NCI-H146 treated with DMSO at 0.1 percent for 48 hours (cell line): ENCODE results near the gene ANO8.
A peak's percentile ranks its signal among the peaks of the same experiment; 100 is the strongest.
"Not testable (repeated sequence)": the region's sequence is repeated elsewhere in the genome, so short reads cannot be mapped to it uniquely, and the experiment has no call there.

Experiments
- DNase-seq: peaks from one replicate; lab custom pipeline; 2025; ENCODE audit not compliant: unreplicated experiment; lab: John Stamatoyannopoulos, UW

The ANO8 gene

DNA sequence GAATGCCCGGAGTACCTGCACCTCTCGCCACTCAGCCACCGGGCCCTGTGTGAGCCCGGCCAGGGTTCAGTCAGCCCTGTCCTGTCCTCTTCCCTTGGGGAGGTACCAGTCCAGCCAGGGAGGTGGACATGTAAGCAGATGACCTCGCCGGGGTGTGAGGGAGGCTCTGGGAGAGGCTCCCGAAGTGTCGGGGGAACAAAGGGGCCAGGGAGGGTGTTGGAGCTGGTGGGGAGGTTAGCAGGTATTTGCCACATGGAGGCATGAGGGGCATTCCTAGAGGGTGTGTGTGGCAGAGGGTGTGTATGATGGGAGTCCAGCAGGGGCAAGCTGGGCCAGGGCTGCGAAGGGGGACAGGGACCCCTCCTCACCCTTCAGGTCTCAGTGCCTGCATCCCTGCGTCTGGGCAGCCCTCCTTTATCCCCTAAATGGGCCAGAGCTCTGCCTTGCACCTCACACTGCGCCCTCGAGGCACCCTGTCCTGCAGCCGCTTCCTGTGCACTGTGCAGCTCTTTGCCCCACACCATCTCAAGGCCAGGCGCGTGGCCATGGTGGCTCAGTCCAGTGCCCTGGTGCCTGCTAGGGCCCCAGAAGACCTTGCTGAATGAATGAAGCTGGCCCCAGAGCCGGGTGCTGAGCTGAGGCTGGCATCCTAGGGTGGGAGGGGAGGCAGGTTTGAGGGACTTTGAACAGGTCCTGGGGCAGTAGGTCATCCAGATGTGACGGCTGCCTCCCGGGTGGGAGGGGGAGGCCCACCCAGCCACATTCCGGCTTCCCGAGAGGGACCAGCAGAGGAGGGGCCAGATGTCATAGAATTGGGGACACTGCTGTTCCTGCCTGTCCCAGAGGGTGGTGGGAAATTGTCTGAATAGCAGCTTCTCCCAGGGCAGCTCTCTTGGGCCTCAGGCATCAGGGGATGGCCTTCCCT lies 22.2 kb downstream of the ANO8 start:
- no peak for DNase-seq

DNA sequence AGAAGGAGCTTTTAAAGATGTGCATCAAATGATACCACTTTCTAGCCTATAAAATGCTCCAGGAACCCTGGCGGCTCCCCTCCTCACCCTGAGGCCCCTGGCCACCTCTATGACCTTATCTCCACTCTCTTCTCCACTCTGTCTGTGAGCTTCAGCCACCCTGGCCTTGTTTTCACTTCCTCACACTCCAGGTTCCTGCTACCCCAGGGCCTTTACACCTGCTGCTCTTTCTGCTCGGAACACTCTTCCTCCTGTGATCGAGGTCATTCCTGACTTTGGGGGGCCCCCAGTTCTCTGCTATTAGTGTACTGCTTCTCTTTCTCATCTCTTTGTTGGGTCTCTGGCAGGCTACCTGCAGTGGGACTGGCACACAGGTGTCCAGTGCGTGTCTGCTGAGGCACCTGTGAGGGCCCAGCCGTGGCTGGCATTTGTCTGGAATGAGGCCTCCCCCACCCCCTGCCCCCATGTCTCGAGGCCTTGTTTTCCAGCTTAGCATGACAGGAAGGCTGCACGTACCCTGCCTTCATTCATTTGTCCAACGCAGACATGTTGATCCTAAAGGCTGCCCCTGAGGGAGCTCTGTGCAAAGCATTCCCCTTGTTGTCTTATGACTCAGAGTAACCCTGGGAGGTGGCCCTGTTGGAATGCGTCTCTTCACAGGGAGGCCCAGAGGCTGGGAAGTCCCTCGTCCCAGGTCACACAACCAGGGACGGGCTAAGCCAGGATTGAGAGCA lies 23.0 kb downstream of the ANO8 start:
- no peak for DNase-seq

DNA sequence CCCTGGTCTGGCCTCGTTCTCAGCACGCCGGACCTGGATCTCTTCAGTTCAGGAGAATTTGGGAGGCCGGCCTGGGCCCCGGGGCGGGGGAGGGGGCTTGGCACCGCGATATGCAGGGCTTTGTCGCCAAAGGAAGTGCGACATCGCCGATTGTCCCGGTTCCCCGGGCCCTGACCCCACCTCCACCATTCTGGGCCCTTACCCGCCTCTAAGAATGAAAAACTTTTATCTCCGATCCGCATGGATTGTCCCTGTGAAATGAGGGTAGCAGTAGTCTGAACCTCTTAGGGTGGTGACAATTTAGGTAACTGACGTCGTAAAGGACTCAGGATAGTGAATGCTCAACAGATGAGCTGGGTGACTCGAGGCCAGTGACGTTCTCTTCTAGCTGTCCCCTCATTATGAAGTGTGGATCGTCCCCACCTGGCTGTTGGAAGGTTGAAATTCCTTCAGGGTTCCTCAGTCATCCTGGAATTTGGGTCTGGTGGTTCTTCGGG lies 24.6 kb downstream of the ANO8 start:
- no peak for DNase-seq

DNA sequence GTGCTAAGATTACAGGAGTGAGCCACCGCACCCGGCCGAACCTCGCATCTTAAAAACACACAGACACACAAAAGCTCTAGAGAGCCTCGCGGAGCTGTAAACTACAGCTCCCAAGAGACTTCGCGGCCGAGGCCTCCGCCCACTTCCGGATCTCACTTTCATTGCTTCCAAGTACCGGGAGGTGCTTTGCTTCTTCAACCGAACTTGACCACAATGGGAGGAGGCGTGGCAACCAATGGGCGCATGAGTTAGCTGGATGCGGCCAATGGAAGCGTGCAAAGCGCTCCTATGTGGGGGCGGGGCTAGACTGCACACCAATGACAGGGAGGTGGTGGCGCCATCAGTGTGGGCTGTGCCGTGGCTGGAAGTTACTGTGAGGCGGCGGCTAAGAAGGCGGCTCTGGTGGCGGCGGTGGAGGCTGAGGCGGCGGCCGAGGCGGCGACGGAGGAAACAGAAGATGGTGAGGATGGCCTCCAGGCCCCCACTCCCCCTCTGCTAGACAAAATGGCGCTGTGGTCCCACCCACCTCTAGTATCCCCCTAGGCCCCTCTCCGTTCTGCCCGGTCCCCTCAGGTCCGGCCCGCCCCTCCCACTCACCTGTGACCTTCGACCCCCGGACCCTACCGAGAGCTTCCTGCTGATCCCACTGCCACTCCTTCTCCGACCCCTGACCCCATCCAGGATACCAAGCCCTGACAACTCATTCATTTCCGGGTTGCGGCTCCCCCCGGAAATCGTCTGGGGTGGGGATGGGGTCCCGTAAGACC lies 25.3 kb downstream of the ANO8 start, which contains the start of gene DDA1:
DDA1 (plus strand) TSS at position 366 of the 767 bp plus-strand sequence; CDS start at position 458, 92 bp downstream.
- peak; percentile 99 for DNase-seq

DNA sequence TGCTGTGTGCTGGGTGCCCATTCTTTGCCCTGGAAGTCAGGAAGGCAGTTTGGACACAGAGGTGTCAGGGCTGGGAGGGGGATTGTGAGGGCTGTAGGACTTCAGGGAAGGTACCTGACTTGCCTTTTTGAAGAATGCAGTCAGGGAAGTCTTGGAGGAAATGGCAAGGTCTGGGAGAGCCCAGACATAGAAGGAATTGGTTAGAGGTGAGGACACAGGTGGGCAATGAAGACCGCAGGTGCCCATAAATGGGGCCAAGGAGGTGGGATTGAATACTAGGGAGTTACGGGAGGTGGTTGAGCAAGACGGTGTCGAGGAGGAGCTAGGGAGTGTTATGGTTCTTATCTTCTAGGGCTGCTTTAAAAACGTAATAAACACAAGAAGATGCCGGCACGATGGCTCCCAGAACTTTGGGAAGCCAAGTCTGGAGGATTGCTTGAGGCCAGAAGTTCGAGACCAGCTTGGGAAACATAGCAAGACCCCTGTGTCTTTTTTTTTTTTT lies 26.7 kb downstream of the ANO8 start:
- DNase-seq, result no peak

DNA sequence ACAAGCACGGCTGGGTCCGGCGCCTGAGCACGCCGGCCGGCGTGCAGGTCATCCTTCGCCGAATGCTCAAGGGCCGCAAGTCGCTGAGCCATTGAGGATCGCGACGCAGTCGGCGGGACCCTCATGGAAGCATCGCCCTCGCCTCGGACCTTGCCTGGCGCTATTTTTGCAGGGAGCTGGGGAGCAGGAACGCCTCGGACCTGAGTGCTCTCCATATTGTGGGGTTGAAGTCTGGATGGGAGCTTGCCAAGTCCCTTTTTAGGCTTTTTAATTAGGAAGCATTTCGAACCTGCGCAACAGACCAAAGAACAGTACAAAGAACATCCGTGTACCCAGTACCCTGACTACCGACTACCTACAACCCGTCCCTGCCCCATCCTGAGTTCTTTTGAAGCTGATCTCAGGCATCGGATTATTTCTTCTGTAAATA lies 28.4 kb downstream of the ANO8 start:
- DNase-seq, result no peak

DNA sequence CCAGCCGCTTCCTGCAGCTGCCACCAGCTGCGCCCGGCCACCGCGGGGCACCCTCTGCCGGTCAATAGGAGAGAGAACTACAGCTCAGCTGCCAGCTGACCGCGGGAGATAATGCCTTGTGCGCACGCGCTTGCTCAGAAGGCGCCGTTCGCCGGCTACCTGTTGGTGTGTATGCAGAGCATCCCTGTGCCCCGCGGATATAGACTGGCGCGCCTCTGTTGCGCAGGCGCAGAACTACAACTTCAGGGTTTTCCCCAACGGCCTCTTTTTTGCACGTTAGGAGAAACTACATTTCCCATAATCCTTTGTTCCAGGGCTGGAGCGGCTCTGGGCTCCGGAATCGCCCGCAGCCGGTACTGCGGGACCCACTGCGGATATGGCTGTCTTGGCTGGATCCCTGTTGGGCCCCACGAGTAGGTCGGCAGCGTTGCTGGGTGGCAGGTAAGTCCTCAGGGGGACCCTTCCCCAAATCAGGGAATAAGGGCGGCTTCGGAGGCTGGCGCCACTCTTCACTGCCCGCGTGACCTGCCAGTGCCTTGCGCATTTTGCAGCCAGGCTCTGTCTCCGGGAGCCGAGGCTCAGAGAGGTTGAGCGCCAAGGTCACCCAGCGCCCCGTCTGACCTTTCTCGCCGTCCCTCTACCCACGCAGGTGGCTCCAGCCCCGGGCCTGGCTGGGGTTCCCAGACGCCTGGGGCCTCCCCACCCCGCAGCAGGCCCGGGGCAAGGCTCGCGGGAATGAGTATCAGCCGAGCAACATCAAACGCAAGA lies 29.0 kb downstream of the ANO8 start, which contains the start of gene MRPL34:
MRPL34 (plus strand) TSS at position 356 of the 768 bp plus-strand sequence; CDS start at position 377, 21 bp downstream.
- peak; percentile 99 for DNase-seq

DNA sequence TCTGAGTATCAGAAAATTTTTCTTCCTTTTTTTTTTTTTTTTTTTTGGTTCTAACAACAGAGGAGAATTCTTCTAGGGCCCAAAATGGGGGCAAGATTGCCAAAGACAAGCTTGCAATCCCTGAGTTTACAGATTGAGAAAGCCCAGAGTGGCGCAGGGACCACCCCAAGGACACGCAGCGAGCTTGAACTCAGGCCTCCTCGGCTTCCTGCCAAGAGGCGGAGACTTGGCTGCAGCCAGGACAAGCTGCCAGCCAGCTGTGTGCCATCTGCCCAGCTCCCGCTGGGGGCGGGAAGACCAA lies 29.5 kb downstream of the ANO8 start:
- DNase-seq, result no peak

DNA sequence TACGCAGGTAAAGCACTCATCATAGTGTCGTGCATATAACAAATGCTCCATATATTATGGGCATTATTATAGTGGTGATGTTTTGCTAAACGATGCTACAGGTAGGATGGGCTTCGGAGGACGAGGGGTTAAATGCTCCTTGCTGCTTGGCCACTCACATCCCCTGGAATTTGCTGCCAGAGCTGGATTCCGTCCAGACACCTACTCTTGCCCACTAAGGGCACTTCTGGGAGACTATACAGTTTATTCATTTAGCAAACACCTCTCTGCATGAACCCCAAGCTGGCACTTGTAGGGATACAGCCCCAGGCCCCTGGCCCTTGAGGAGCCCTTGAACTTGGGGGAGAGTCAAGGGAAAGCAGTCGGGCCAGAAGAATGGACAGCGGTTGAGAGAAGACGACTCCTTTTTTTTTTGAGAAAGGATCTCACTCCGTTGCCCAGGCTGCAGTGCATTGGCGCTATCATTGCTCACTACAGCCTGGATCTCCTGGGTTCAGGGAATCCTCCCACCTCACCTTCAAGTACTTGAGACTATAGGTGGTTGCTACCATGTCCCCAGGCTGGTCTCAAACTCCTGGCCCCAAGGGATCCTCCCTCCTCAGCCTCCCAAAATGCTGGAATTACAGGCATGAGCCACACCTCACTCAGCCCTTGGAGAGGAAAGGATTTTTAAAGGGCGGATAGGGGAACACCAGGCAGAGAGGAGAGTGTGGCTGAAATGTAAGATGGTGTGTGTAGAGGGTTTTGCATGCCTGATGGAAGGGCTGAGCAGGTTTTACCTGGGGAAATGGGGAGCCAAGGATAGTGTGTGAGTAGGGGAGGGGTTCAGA lies 30.1 kb downstream of the ANO8 start:
- DNase-seq, result no peak

DNA sequence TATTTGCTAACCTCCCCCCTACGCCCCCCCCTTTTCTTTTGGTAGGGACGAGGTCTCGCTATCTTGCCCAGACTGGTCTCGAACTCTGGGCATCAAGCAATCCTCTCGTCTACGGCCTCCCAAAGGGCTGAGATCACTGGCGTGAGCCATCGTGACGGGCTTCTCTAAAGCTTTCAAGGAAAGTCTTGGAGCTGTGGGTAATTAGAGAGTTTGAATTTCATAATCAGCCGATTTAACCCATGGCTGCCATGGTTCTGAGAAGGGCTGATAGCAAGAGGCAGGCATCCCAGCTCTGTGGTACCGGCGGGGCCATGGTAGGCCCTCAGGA lies 30.8 kb downstream of the ANO8 start:
- DNase-seq, result no peak

DNA sequence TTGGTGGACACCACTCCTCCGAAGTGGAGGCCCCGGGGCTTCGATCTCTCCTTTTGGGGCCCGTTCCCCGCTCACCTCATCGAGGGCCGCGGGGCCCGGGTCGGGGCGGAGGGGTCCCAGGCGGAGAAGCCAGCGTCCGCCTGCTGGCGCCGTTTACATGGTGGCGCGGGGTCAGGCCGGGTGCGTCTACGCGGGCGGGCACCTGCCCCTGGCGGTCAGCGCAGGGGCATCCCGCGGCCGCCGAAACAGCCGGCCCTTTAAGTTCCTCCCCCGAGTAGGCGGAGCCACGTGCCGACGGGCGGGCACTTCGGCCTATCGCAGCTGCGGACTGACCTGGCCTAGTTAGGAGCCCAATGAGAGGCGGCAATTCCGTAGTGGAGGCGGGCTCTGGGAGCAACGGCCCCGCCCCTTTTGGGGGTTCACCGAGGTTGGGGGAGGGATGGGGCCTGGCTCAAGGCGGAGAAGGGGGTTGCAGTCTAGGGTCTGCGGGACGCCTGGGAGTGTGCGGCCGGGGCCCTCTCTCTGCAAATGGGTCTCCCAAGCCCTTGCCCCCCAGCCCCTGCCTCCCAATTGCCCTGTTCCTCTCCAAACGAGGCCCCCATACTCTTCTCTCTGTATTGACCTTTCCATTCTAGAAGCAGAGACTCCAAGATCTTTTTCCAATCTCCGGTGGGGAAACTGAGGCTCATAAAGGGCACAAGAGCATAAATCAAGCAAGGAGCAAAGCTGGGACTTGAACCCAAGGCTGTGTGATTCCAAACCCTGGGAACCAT lies 31.3 kb downstream of the ANO8 start, which contains the start of gene ABHD8:
ABHD8 (minus strand) TSS at position 259 of the 773 bp plus-strand sequence. CDS start 1,809 bp downstream, outside the sequence.
- DNase-seq, result peak; percentile 92

DNA sequence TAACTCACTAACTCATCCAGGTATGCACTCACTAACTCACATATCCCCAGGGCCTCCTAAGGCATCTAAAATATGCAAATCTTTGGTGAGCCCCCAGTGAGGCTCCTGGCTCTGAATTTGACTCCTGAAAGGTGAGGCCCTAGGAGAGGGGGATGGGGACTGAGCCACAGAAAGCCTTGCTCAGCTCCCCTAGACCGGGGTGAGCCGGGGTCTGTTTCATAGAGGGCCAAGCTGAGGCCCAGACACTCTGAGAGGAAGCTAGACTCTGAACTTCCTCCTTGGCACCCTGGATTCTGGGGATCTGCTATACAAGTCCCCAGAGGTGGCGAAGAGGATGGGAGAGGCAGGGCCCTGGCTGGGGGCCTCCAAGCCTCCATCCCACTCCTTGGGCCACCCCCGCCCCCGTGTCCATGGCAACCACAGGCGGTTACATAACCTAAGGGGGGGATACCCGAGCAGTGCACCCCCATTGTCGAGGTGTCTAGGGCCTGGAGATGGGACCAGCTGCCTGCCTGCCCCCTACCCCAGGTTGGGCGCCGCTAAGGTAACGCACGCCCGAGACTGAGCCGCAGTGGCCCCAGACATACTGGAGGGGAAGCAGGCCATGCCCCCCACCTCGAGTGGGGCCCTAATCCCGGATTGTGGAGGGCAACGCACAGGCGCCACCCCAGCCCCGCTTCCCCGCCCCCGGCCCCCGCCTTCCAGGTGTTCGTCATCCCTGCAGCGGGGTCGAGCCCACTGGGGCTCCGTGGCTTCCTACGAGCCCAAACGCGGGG lies 32.1 kb downstream of the ANO8 start:
- no peak for DNase-seq

DNA sequence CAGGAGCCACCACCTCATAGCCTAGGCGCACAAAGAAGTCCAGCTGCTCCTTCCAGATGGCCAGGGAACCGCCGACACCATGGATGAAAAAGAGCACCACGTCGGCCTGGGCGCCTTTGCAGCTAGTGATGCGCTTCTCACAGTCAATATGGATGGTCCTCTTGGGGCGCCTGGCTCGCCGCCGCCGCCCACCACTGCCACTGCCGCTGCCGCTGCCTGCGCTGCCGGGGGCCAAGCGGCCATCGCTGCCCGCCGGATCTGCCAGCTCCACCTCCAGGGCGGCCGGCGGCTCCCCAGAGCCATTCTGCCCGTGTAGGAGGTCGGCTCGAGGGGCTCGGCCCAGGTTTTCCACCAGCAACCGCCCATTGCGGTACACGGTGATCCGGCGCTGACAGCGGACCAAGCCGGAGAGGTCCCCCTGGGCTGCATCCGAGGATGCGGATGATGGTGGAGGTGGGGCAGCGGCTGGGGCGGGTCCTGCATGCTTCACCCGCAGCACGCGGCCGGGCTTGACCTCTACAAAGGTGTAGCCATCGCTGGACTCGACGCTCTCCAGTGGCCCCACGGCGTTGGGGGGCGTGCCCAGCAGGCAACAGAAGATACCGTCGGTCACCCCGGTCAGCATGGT lies 33.5 kb downstream of the ANO8 start:
- DNase-seq, result no peak

DNA sequence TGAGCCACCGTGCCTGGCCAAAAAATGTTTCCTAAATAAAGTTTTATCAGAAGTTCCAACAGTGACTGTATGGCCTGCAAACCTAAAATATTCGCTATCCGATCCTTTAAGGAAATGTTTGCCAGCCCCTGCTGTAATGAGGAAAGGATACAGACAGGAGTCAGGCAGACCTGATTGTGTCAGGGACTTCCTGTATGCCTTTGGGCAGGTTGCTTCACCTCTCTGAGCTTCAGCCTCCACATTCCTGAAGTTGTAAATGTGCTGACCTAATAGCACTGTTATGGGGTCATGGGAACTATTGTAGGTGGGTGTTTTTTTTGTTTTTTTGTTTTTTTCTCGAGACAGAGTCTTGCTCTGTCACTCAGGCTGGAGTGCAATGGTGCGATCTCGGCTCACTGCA lies 37.7 kb downstream of the ANO8 start:
- no peak for DNase-seq

DNA sequence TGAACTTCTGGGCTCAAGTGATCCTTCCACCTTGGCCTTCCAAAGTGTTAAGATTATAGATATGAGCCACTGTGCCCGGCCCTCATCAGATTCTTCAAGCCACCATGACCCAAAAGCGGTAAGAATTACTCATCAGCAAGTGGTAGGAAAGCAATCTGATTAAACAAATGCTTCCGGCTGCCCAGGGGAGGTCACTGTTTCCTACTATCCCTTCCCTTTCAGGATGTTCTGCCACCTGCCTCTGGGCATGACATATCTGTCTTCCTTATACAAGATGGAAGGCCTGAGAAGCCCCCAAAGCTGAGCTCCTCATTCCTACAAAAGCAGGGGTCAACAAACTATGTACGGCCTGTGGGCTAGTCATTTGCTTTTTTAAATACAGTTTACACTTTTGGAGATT lies 38.4 kb downstream of the ANO8 start:
- DNase-seq, result peak; percentile 17

DNA sequence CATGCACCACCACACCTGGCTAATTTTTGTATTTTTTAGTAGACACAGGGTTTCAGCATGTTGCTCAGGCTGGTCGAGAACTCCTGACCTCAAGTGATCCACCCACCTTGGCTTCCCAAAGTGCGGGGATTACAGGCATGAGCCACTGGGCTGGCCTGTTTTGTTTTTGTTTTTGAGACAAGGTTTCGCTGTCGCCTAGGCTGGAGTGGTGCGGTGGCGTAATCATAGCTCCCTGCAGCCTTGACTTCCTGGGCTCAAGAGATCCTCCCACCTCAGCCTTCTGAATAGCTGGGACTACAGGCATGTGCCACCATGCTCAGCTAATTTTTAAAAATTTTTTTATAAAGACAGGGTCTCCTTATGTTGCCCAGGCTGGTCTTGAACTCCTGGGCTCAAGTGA lies 39.1 kb downstream of the ANO8 start:
- DNase-seq, result not testable (repeated sequence)
